Transverse colon (tissue), 4 donors: ENCODE data around the gene CRAMP1. TPM values are rescaled to one million over a fixed set of nuclear protein-coding genes. Genes with fewer than 3 reads are reported as not detected.

Source experiments
- DNase-seq: peaks from one replicate; pipeline ENCODE4 v3.0.0-alpha.2; 2019
- H3K27ac ChIP-seq, 4 donors: fragments of 200-600 bp; sonication (generic); 2 replicates each; pipeline ENCODE4 v1.5.1; 2016 to 2018; ENCODE audit warnings: inconsistent platforms in 4 of 4
- H3K27me3 ChIP-seq: fragments of 200-600 bp; sonication (generic); 2 replicates; pipeline ENCODE4 v1.5.1; 2017; ENCODE audit warnings: inconsistent platforms
- H3K36me3 ChIP-seq, 4 donors: fragments of 200-600 bp; sonication (generic); 2 replicates each; pipeline ENCODE4 v1.5.1; 2017 to 2019; ENCODE audit warnings: inconsistent platforms in 4 of 4
- H3K4me1 ChIP-seq, 4 donors: fragments of 200-600 bp; sonication (generic); 2 replicates each; pipeline ENCODE4 v1.5.1; 2017 to 2020; ENCODE audit warnings: inconsistent platforms in 4 of 4
- H3K4me3 ChIP-seq, 4 donors: fragments of 200-600 bp; sonication (generic); 1 replicate in 1 of 4; 2 replicates in 3 of 4; pipeline versions ENCODE4 v1.5.1 to v1.6.1; 2017 to 2019; ENCODE audit warnings: inconsistent platforms in 4 of 4
- H3K9me3 ChIP-seq, 2 donors: fragments of 200-600 bp; sonication (generic); 2 replicates each; pipeline ENCODE4 v1.5.1; 2017 to 2019; ENCODE audit warnings: inconsistent platforms in 2 of 2
- CTCF ChIP-seq, 5 experiments: fragments of 200-600 bp in 3 of 5; fragments of 450-650 bp in 2 of 5; sonication (generic) in 3 of 5; IDR thresholded peaks; 1 replicate in 2 of 5; 2 replicates in 3 of 5; pipeline ENCODE4 v1.5.1; 2016 to 2017; ENCODE audit warnings: antibody characterized with exemption in 5 of 5, inconsistent platforms in 3 of 5, mild to moderate bottlenecking in 2 of 5, moderate library complexity in 1 of 5
- EP300 ChIP-seq: sonication (generic); formaldehyde crosslinking; IDR thresholded peaks from one replicate; pipeline ENCODE4 v1.6.1; 2017; ENCODE audit warnings: antibody characterized with exemption, low read depth
- POLR2A ChIP-seq: fragments of 450-650 bp; IDR thresholded peaks from one replicate; pipeline ENCODE4 v1.6.1; 2016; ENCODE audit warnings: antibody characterized with exemption, mild to moderate bottlenecking, moderate library complexity
- POLR2AphosphoS5 ChIP-seq, 3 donors: sonication (generic); formaldehyde crosslinking; IDR thresholded peaks; one replicate each; pipeline ENCODE4 v1.6.1; 2016; ENCODE audit warnings: antibody characterized with exemption in 3 of 3
- WGBS, 2 donors: methylation state at CpG; one replicate each; pipeline ENCODE4 v1.1.5; 2018; ENCODE audit warnings: low coverage in 1 of 2; 5-methylcytosine and 5-hydroxymethylcytosine counted together
- in situ Hi-C, 4 donors: fragments of 200-750 bp; cut with MboI; loops; one replicate each; pipeline versions ENCODE4 v1.15.0 to v1.15.1; 2017; ENCODE audit warnings: low sequenced_read_pairs in 3 of 4, low pct_ligation_motif_present in 1 of 4, low pct_unique_long_range_greater_than_20kb in 1 of 4
- intact Hi-C: fragments of 100-400 bp; cut with DNase I; formaldehyde crosslinking; loops from one replicate; pipeline ENCODE4 v1.15.1; 2023; ENCODE audit warnings: low total_unique reads
- total RNA-seq, 4 donors: library from RNA; depleted of rRNA; stranded (reverse); fragments of >200 nt; gene quantifications; one replicate each; pipeline ENCODE4 v1.1.0, GENCODE V29; 2016

The CRAMP1 gene
- total RNA-seq, 4 donors from 2014 or later, result 10.1 to 52.7 (median 16.2) TPM

GRCh38 chr16:1630450-1631213 is 18.5 kb downstream of the CRAMP1 start:
- DNase-seq, result no peak
- in situ Hi-C loops, result no loop called here
- Histone ChIP-seq H3K27ac (no peak overlapping the region), H3K4me3 (no peak overlapping the region), H3K27me3 (no peaks in the 10 kb centered on the region), H3K36me3 (peaks cover 0 to 39% (median 15%) of the 10 kb centered on the region in 4 donors), H3K9me3 (no peaks in the 10 kb centered on the region), H3K4me1 (no peaks in the 10 kb centered on the region)
- intact Hi-C loops, result no loop called here
- TF ChIP-seq EP300 (no peak), POLR2A (no peak), POLR2AphosphoS5 (IDR thresholded peaks at IDR 0.05) (no peak), CTCF (IDR thresholded peaks at IDR 0.05) (no peak)
- WGBS, 2 donors, result 88 to 92% methylated on average over 6 to 20 of the region's 20 CpGs

DNA sequence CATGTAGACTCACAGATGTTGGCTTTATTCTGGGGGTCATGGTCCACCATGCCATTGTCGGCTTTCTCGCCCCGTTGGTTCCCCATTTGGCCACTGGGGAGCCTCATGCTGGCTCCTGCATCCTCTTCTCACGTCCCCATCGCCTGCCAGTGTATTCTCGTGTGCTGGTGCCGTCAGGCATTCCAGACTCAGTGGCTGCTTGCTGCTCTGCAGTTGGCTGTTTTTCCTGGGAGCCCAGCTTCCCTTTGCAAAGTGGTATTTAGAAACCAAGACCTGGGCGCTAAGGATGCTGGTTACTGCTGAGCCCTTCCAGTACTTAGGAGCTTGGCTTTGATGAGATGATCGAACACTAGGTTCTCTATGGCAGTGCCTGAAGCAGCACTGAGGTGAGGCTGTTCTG is 19.1 kb downstream of the CRAMP1 start:
- Histone ChIP-seq H3K4me1 (no peaks in the 10 kb centered on the region), H3K4me3 (no peak overlapping the region), H3K27ac (no peak overlapping the region), H3K36me3 (peaks cover 0 to 39% (median 17%) of the 10 kb centered on the region in 4 donors), H3K9me3 (no peaks in the 10 kb centered on the region), H3K27me3 (no peaks in the 10 kb centered on the region)
- intact Hi-C loops (no loop called here), in situ Hi-C loops (no loop called here)
- WGBS, 2 donors, result 92 to 93% methylated on average over 6 to 9 of the region's 9 CpGs
- no peak for TF ChIP-seq CTCF (IDR thresholded peaks at IDR 0.05)
- no peak for TF ChIP-seq POLR2AphosphoS5 (IDR thresholded peaks at IDR 0.05)
- no peak for TF ChIP-seq POLR2A
- no peak for TF ChIP-seq EP300
- no peak for DNase-seq

DNA sequence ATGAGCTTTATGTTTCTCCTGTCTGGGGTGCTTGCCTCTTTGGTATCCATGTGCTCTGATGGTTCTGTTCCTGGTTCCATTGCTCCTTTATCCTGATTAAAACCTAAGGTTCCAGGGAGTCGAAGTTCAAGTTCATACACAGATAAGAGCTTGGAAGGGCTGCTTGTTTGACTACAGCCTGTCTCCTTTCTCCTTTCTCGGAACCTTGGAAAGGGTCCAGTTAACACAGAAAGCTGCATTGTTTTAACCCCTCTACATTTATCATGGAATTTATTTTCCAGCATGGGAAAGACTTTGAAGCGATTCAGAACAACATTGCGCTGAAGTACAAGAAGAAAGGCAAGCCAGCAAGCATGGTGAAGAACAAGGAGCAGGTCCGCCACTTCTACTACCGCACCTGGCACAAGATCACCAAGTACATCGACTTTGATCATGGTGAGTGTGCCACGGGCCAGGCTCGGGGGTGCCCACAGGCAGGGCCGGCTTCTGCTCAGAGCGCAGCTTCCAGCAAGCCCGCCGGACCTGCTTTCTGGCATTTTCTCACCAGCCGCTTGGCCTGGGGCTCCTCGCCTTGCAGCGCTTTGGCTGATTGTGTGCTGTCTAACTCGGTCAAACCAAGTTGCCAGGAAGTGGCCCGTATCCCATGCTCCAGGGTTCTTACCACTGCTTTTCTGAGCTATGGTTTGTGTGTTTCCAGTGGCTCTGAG is 19.9 kb downstream of the CRAMP1 start:
- no peak for DNase-seq
- Histone ChIP-seq H3K27ac (no peak overlapping the region), H3K4me3 (no peak overlapping the region), H3K27me3 (no peaks in the 10 kb centered on the region), H3K9me3 (no peaks in the 10 kb centered on the region), H3K4me1 (no peaks in the 10 kb centered on the region), H3K36me3 (peaks cover 0 to 34% (median 16%) of the 10 kb centered on the region in 4 donors)
- in situ Hi-C loops (no loop called here), intact Hi-C loops (no loop called here)
- 58 to 92% methylated on average over 2 to 18 of the region's 18 CpGs for WGBS, 2 donors
- TF ChIP-seq CTCF (IDR thresholded peaks at IDR 0.05) (no peak), EP300 (no peak), POLR2A (no peak), POLR2AphosphoS5 (IDR thresholded peaks at IDR 0.05) (no peak)

DNA sequence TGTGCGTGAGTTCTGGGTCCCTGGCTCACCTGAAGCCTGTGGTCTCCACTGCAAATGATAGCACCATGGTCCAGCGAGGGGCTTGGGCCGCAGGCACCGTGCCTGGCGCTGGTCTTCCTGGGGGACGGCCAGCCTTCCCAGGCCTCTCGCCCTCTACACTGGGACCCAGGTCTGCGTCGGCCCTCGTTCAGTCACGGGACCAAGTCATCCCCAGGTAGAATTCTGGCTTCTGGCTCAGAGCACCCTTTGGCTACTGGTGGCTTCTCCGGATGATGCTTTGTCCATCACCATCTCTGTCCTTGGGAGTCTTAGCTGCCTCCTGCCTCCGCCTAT is 20.4 kb downstream of the CRAMP1 start:
- Histone ChIP-seq H3K27me3 (no peaks in the 10 kb centered on the region), H3K9me3 (no peaks in the 10 kb centered on the region), H3K36me3 (peaks cover 0 to 34% (median 16%) of the 10 kb centered on the region in 4 donors), H3K4me1 (no peaks in the 10 kb centered on the region), H3K4me3 (no peak overlapping the region), H3K27ac (no peak overlapping the region)
- in situ Hi-C loops, result no loop called here
- WGBS, 2 donors, result 92% methylated on average over 13 of the region's 13 CpGs; no CpG with 5 or more reads in 1 of the 2 donors
- intact Hi-C loops, result no loop called here
- no peak for DNase-seq
- no peak for TF ChIP-seq POLR2A
- TF ChIP-seq CTCF (IDR thresholded peaks at IDR 0.05), result no peak
- TF ChIP-seq POLR2AphosphoS5 (IDR thresholded peaks at IDR 0.05), result no peak
- no peak for TF ChIP-seq EP300
